H1 (cell line): ENCODE results near the gene CIT. TPM values are rescaled to one million over a fixed set of nuclear protein-coding genes. Genes with fewer than 3 reads are reported as not detected.

Source experiments
- E2F6 ChIP-seq: IDR thresholded peaks from 2 replicates; pipeline ENCODE4 v1.6.1; 2012; ENCODE audit warnings: inconsistent platforms
- YY1 ChIP-seq: IDR thresholded peaks from 2 replicates; pipeline ENCODE4 v1.6.1; 2011; ENCODE audit warnings: low read depth, mild to moderate bottlenecking, low read length
- polyA plus RNA-seq, 7 experiments: library from polyadenylated mRNA; depleted of rRNA in 3 of 7; stranded (reverse) in 5 of 7; unstranded in 2 of 7; fragments of >200 nt in 5 of 7; fragments of 200-250 nt in 2 of 7; gene quantifications; 1 replicate in 5 of 7; 2 replicates in 1 of 7; 4 replicates in 1 of 7; pipeline versions ENCODE4 v1.2.1 to v1.2.3, GENCODE V29; 2011 to 2013; ENCODE audit warnings: missing spikeins in 2 of 7, mixed read lengths in 2 of 7
- total RNA-seq: library from RNA; stranded (reverse); fragmentation: NEBNext Ultra II Directional; extraction: Animal tissue kit (Norgen Biotek cat#: 25700); gene quantifications from 2 replicates; pipeline ENCODE4 v1.2.1, GENCODE V29; 2021

CIT gene
- total and polyA plus RNA-seq, 2 of the 8 experiments (the other 6 are each of a cell fraction or from before 2014, with no cell fraction given), result 17.1 to 60.9 TPM

DNA sequence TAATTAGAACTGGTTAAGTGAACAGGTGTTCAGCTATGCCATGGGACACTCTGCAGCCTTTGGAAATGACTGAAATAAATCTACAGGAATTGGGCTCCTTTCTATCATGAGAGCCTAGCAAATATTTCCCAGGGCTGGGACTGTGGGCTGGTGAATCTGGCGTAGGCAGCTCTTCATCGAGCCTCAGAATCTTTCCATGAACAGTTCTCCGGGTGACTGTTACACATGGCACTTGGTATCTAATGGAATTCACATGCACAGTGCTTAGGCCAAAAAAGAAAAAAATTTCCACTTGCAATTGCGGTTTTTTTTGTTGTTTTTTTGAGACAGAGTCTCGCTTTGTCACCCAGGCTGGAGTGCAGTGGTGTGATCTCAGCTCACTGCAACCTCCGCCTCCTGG, 177.0 kb downstream of the CIT start (continued):
- TF ChIP-seq E2F6 (no peak), YY1 (no peak)
- TF ChIP-seq, all 59 proteins: peak for 0
